ENCODE results near the gene DNM2.
"Not testable (repeated sequence)": the region's sequence is repeated elsewhere in the genome, so short reads cannot be mapped to it uniquely, and the experiment has no call there.

DNM2 gene

DNA sequence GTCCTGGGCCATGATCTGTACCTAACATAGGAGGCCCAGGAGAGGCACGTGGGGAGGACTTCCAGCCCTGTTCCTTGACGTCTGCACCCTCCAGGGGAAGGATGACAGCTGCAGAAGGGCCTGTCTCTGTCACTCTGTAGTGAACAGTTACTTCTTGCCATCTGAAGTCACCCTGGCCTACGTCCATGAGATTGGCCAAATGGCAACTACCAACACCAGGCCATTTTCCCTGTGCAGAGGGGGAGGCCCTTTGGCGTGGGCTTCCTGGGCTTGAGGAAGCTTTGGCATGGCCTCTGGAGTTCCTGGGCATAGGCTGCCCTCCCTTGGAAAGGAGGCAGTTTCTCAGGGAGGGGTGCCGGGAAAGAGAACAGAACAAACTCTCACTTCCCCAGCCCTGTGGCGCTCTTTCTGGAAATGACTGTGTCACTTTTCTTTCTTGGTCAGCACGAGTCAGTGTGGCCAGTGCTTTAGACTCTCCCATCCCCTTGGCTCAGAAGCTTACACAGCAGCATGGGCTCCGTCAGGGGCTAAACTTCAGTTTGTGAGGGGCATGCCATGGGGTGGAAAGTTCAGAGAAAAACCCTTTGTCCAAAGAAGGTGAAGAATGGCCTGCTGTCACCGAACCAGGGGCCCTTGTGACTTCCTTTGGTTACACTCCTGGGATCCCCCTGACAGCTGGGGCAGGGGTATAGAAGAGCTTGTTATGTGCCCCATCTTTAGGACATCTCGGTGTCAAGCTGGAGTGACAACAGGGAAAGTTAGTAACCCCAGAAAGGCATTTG lies 158.8 kb downstream of the DNM2 start:
- H3K27ac ChIP-seq (ENCODE audit: low read depth, low read length): no peak overlapping the region
- H3K27me3 ChIP-seq (ENCODE audit: control insufficient read depth in 5 of 5, insufficient read depth in 4 of 5, low read length in 5 of 5): no peaks in the 10 kb centered on the region
- peaks cover 2 to 42% (median 24%) of the 10 kb centered on the region in 5 donors for H3K4me1 ChIP-seq (ENCODE audit: control insufficient read depth in 5 of 5, insufficient read depth in 5 of 5, low read length in 5 of 5)
- no peaks in the 10 kb centered on the region for H3K9me3 ChIP-seq (ENCODE audit: control insufficient read depth in 5 of 5, low read length in 5 of 5)
- peak overlapping the region in 1 of 5 donors; percentile 54 for H3K9ac ChIP-seq (ENCODE audit: low read length in 5 of 5)
- H3K4me3 ChIP-seq (ENCODE audit: low read depth in 1 of 5, low read length in 5 of 5): peak overlapping the region in 1 of 5 donors; percentile 29
- no peaks in the 10 kb centered on the region for H3K36me3 ChIP-seq (ENCODE audit: control insufficient read depth in 5 of 5, insufficient read depth in 5 of 5, low read length in 5 of 5)

DNA sequence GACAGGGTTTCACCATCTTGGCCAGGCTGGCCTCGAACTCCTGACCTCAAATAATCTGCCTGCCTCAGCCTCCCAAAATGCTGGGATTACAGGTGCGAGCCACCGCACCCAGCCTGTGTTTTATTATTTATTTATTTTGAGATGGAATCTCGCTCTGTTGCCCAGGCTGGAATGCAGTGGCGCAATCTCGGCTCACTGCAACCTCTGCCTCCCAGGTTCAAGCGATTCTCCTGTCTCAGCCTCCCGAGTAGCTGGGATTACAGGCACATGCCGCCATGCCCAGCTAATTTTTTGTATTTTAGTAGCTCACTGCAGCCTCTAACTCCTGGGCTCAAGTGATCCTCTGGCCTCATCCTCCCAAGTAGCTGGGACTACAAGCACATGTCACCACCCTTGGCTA lies 159.7 kb downstream of the DNM2 start:
- not testable (repeated sequence) for H3K27me3 ChIP-seq (ENCODE audit: control insufficient read depth in 5 of 5, insufficient read depth in 4 of 5, low read length in 5 of 5); H3K4me3 ChIP-seq (ENCODE audit: low read depth in 1 of 5, low read length in 5 of 5); H3K9me3 ChIP-seq (ENCODE audit: control insufficient read depth in 5 of 5, low read length in 5 of 5); H3K27ac ChIP-seq (ENCODE audit: low read depth, low read length); H3K36me3 ChIP-seq (ENCODE audit: control insufficient read depth in 5 of 5, insufficient read depth in 5 of 5, low read length in 5 of 5)
- peak overlapping the region in 1 of 5 donors; percentile 24 for H3K9ac ChIP-seq (ENCODE audit: low read length in 5 of 5)
- H3K4me1 ChIP-seq (ENCODE audit: control insufficient read depth in 5 of 5, insufficient read depth in 5 of 5, low read length in 5 of 5): peaks cover 2 to 44% (median 28%) of the 10 kb centered on the region in 5 donors

DNA sequence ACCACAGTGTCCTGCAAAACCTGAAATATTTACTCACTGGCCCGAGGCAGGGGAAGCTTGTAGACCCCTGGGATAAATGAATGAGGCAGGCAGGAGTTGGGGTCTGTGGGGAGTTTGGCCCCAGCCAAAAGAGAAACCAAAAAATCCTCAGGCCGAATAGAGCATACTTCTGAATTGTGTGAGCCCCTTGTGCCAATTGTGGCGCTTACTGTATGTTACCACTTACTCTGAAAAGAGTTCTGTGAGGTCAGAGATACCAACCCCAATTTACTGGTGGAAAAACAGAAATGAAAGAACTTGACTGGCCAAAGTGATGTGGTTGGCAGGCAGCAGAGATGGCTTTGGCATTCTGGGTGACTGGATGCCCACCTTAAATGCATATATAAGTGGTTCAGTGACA lies 160.4 kb downstream of the DNM2 start:
- Histone ChIP-seq H3K9ac (ENCODE audit: low read length in 5 of 5) (peak overlapping the region in 3 of 5 donors; percentile 7 to 30 (median 24)), H3K4me1 (ENCODE audit: control insufficient read depth in 5 of 5, insufficient read depth in 5 of 5, low read length in 5 of 5) (peaks cover 0 to 38% (median 27%) of the 10 kb centered on the region in 5 donors), H3K27ac (ENCODE audit: low read depth, low read length) (no peak overlapping the region), H3K4me3 (ENCODE audit: low read depth in 1 of 5, low read length in 5 of 5) (no peak overlapping the region), H3K9me3 (ENCODE audit: control insufficient read depth in 5 of 5, low read length in 5 of 5) (no peaks in the 10 kb centered on the region), H3K27me3 (ENCODE audit: control insufficient read depth in 5 of 5, insufficient read depth in 4 of 5, low read length in 5 of 5) (no peaks in the 10 kb centered on the region), H3K36me3 (ENCODE audit: control insufficient read depth in 5 of 5, insufficient read depth in 5 of 5, low read length in 5 of 5) (no peaks in the 10 kb centered on the region)
